Subcutaneous abdominal adipose tissue (tissue), 5 donors: ENCODE data around the gene CYFIP2.

Experiments used
- H3K27ac ChIP-seq: one replicate; pipeline ENCODE4 v1.7.0; 2013; ENCODE audit warnings: low read depth, mild to moderate bottlenecking, inconsistent platforms, low read length, moderate library complexity
- H3K27me3 ChIP-seq, 5 donors: one replicate each; pipeline ENCODE4 v1.7.0; 2013; ENCODE audit warnings: low read length in 5 of 5, inconsistent platforms in 1 of 5; ENCODE audit not compliant: control insufficient read depth in 5 of 5, insufficient read depth in 4 of 5
- H3K36me3 ChIP-seq, 5 donors: one replicate each; pipeline ENCODE4 v1.7.0; 2013; ENCODE audit warnings: low read length in 5 of 5; ENCODE audit not compliant: control insufficient read depth in 5 of 5, insufficient read depth in 5 of 5
- H3K4me1 ChIP-seq, 5 donors: one replicate each; pipeline ENCODE4 v1.7.0; 2013; ENCODE audit warnings: low read length in 5 of 5, mild to moderate bottlenecking in 3 of 5, moderate library complexity in 1 of 5; ENCODE audit not compliant: control insufficient read depth in 5 of 5, insufficient read depth in 5 of 5
- H3K4me3 ChIP-seq, 5 donors: one replicate each; pipeline ENCODE4 v1.7.0; 2013; ENCODE audit warnings: low read length in 5 of 5, low read depth in 1 of 5
- H3K9ac ChIP-seq, 5 donors: one replicate each; pipeline ENCODE4 v1.7.0; 2013; ENCODE audit warnings: low read length in 5 of 5, mild to moderate bottlenecking in 4 of 5, moderate library complexity in 3 of 5
- H3K9me3 ChIP-seq, 5 donors: one replicate each; pipeline ENCODE4 v1.7.0; 2013; ENCODE audit warnings: low read length in 5 of 5; ENCODE audit not compliant: control insufficient read depth in 5 of 5
- donor health status: healthy.
- donor health status: healthy.
- donor health status: healthy.
- donor health status: healthy.
- donor health status: healthy.

Gene CYFIP2

GRCh38 chr5:157295247-157295646 lies 29.3 kb downstream of the CYFIP2 start:
- no peak overlapping the region for H3K27ac ChIP-seq
- H3K36me3 ChIP-seq = no peaks in the 10 kb centered on the region
- no peaks in the 10 kb centered on the region for H3K9me3 ChIP-seq
- no peak overlapping the region for H3K9ac ChIP-seq
- peaks cover 0 to 11% (median 5%) of the 10 kb centered on the region in 5 donors for H3K4me1 ChIP-seq
- no peak overlapping the region for H3K4me3 ChIP-seq
- H3K27me3 ChIP-seq = no peaks in the 10 kb centered on the region

- Histone ChIP-seq H3K9me3 (no peaks in the 10 kb centered on the region), H3K36me3 (no peaks in the 10 kb centered on the region)
Measured at GRCh38 chr5:157300564-157300963, 34.6 kb downstream of the CYFIP2 start.

GRCh38 chr5:157301066-157301465 lies 35.1 kb downstream of the CYFIP2 start:
- Histone ChIP-seq H3K4me3 (no peak overlapping the region), H3K9me3 (no peaks in the 10 kb centered on the region), H3K36me3 (no peaks in the 10 kb centered on the region), H3K4me1 (no peaks in the 10 kb centered on the region), H3K9ac (no peak overlapping the region), H3K27me3 (no peaks in the 10 kb centered on the region), H3K27ac (no peak overlapping the region)

More at GRCh38 chr5:157300564-157300963, 34.6 kb downstream of the CYFIP2 start:
- Histone ChIP-seq H3K9ac (no peak overlapping the region), H3K4me1 (no peaks in the 10 kb centered on the region), H3K27me3 (no peaks in the 10 kb centered on the region), H3K4me3 (no peak overlapping the region), H3K27ac (no peak overlapping the region)

- Histone ChIP-seq H3K27ac (no peak overlapping the region), H3K9ac (no peak overlapping the region), H3K27me3 (no peaks in the 10 kb centered on the region), H3K9me3 (no peaks in the 10 kb centered on the region), H3K4me1 (no peaks in the 10 kb centered on the region), H3K36me3 (no peaks in the 10 kb centered on the region), H3K4me3 (no peak overlapping the region)
Measured at GRCh38 chr5:157303023-157303422, 37.1 kb downstream of the CYFIP2 start.

GRCh38 chr5:157303667-157304327 lies 37.9 kb downstream of the CYFIP2 start:
- peaks cover under 1 to 6% (median 2%) of the 10 kb centered on the region in 5 donors for H3K4me1 ChIP-seq
- no peaks in the 10 kb centered on the region for H3K36me3 ChIP-seq
- no peak overlapping the region for H3K4me3 ChIP-seq
- H3K9ac ChIP-seq = no peak overlapping the region
- H3K27ac ChIP-seq = no peak overlapping the region
- H3K27me3 ChIP-seq = no peaks in the 10 kb centered on the region
- no peaks in the 10 kb centered on the region for H3K9me3 ChIP-seq

GRCh38 chr5:157306081-157306480 lies 40.2 kb downstream of the CYFIP2 start:
- Histone ChIP-seq H3K36me3 (no peaks in the 10 kb centered on the region), H3K27me3 (no peaks in the 10 kb centered on the region), H3K4me1 (peaks cover 1 to 13% (median 10%) of the 10 kb centered on the region in 5 donors), H3K9me3 (no peaks in the 10 kb centered on the region), H3K4me3 (no peak overlapping the region), H3K9ac (no peak overlapping the region), H3K27ac (no peak overlapping the region)

GRCh38 chr5:157306692-157307471 lies 41.0 kb downstream of the CYFIP2 start:
- Histone ChIP-seq H3K27ac (no peak overlapping the region), H3K36me3 (no peaks in the 10 kb centered on the region), H3K4me3 (no peak overlapping the region), H3K9ac (no peak overlapping the region), H3K9me3 (no peaks in the 10 kb centered on the region), H3K4me1 (peaks cover 1 to 13% (median 10%) of the 10 kb centered on the region in 5 donors), H3K27me3 (no peaks in the 10 kb centered on the region)

GRCh38 chr5:157308836-157309465 lies 43.0 kb downstream of the CYFIP2 start:
- Histone ChIP-seq H3K36me3 (no peaks in the 10 kb centered on the region), H3K9ac (peak overlapping the region in 1 of 5 donors; percentile 28), H3K27ac (no peak overlapping the region), H3K4me3 (no peak overlapping the region), H3K27me3 (peaks cover 0 to 2% (median 0%) of the 10 kb centered on the region in 5 donors), H3K9me3 (no peaks in the 10 kb centered on the region), H3K4me1 (peaks cover 1 to 13% (median 10%) of the 10 kb centered on the region in 5 donors)

GRCh38 chr5:157309796-157310195 lies 43.9 kb downstream of the CYFIP2 start:
- Histone ChIP-seq H3K4me1 (peaks cover 1 to 13% (median 10%) of the 10 kb centered on the region in 5 donors), H3K4me3 (no peak overlapping the region), H3K9ac (no peak overlapping the region), H3K27me3 (peaks cover 0 to 2% (median 0%) of the 10 kb centered on the region in 5 donors), H3K27ac (no peak overlapping the region), H3K36me3 (no peaks in the 10 kb centered on the region), H3K9me3 (no peaks in the 10 kb centered on the region)

- Histone ChIP-seq H3K36me3 (no peaks in the 10 kb centered on the region), H3K4me3 (no peak overlapping the region), H3K27me3 (peaks cover 0 to 2% (median 0%) of the 10 kb centered on the region in 5 donors), H3K9me3 (no peaks in the 10 kb centered on the region), H3K9ac (no peak overlapping the region), H3K4me1 (peaks cover 1 to 13% (median 10%) of the 10 kb centered on the region in 5 donors), H3K27ac (no peak overlapping the region)
Measured at GRCh38 chr5:157311595-157311994, 45.7 kb downstream of the CYFIP2 start.
